K562 (cell line): ENCODE data around the gene DDX46. TPM values are rescaled to one million over a fixed set of nuclear protein-coding genes. Genes with fewer than 3 reads are reported as not detected.
A peak's percentile ranks its signal among the peaks of the same experiment; 100 is the strongest.

Experiments
- COPS2 ChIP-seq: fragments of 450-650 bp; conservative IDR thresholded peaks from 2 replicates; pipeline ENCODE4 v1.6.1; 2016; ENCODE audit warnings: mild to moderate bottlenecking, moderate library complexity
- HDAC8 ChIP-seq: fragments of 450-650 bp; IDR thresholded peaks from 2 replicates; pipeline ENCODE4 v1.6.1; 2016; ENCODE audit warnings: mild to moderate bottlenecking, missing genetic modification characterization, moderate library complexity, missing compliant biosample characterization
- HMGN3 ChIP-seq: IDR thresholded peaks from 2 replicates; pipeline ENCODE4 v1.6.1; 2011; ENCODE audit warnings: borderline replicate concordance, low read depth, mild to moderate bottlenecking, mixed read lengths, low read length; ENCODE audit not compliant: insufficient read length; ENCODE audit errors: extremely low read depth
- NFIC ChIP-seq: fragments of 450-650 bp; IDR thresholded peaks from 2 replicates; pipeline ENCODE4 v1.6.1; 2017; ENCODE audit warnings: mild to moderate bottlenecking, inconsistent platforms
- RNF2 ChIP-seq: sonication (generic); IDR thresholded peaks from 2 replicates; pipeline ENCODE4 v1.6.1; 2016
- TBP ChIP-seq: optimal IDR thresholded peaks from 2 replicates; pipeline ENCODE3; 2011; ENCODE audit warnings: low read depth, low read length, improper control_type of control experiment
- ZNF232 ChIP-seq: sonication (generic); formaldehyde crosslinking; IDR thresholded peaks from 2 replicates; pipeline ENCODE4 v1.8.0; 2022; ENCODE audit warnings: mild to moderate bottlenecking, missing genetic modification reagents
- polyA plus RNA-seq, 8 experiments: library from polyadenylated mRNA; depleted of rRNA in 4 of 8; stranded (reverse) in 5 of 8; unstranded in 3 of 8; fragments of >200 nt; fragmentation: Nextera tagmentation in 2 of 8; fragmentation: Illumina TruSeq in 1 of 8; extraction: Ambion mirVana in 2 of 8; extraction: Trizol in 1 of 8; gene quantifications; 2 replicates each; pipeline versions ENCODE4 v1.2.1 to v1.2.3, GENCODE V29; 2011 to 2014; ENCODE audit warnings: inconsistent platforms in 1 of 8, missing spikeins in 1 of 8
- total RNA-seq, 7 experiments: library from RNA; depleted of rRNA in 6 of 7; stranded (reverse); fragments of >200 nt in 6 of 7; fragmentation: Illumina TruSeq in 2 of 7; extraction: Trizol in 2 of 7; gene quantifications; 2 replicates each; pipeline versions ENCODE4 v1.2.1 to v1.2.3, GENCODE V29; 2011 to 2021; ENCODE audit warnings: low replicate concordance in 1 of 7
- TF ChIP-seq, protein P1 (sequence below): fragments of 250-450 bp; sonication (Bioruptor Pico); IDR thresholded peaks from 2 replicates; pipeline ENCODE4 v1.4.0; 2020; ENCODE audit warnings: mild to moderate bottlenecking, moderate library complexity
- TF ChIP-seq, protein P2 (sequence below): fragments of 150-350 bp; conservative IDR thresholded peaks from 2 replicates; pipeline ENCODE4 v1.6.1; 2014; ENCODE audit warnings: low read length
- TF ChIP-seq, protein P3 (sequence below): fragments of 250-450 bp; sonication (Bioruptor Pico); IDR thresholded peaks from 2 replicates; pipeline ENCODE4 v1.8.0; 2022; ENCODE audit warnings: inconsistent platforms
- TF ChIP-seq, protein P4 (sequence below), 2 experiments: fragments of 450-650 bp in 1 of 2; IDR thresholded peaks; 2 replicates each; pipeline ENCODE4 v1.6.1; 2011 to 2017; ENCODE audit warnings: low read depth in 2 of 2, antibody characterized with exemption in 1 of 2, borderline replicate concordance in 1 of 2, low read length in 1 of 2, mild to moderate bottlenecking in 1 of 2, mixed read lengths in 1 of 2; ENCODE audit not compliant: control insufficient read depth in 1 of 2

Gene DDX46
- total and polyA plus RNA-seq, 9 of the 15 experiments (the other 6 are each of a cell fraction or from before 2014, with no cell fraction given) = 26.2 to 99.0 (median 76.4) TPM

DNA sequence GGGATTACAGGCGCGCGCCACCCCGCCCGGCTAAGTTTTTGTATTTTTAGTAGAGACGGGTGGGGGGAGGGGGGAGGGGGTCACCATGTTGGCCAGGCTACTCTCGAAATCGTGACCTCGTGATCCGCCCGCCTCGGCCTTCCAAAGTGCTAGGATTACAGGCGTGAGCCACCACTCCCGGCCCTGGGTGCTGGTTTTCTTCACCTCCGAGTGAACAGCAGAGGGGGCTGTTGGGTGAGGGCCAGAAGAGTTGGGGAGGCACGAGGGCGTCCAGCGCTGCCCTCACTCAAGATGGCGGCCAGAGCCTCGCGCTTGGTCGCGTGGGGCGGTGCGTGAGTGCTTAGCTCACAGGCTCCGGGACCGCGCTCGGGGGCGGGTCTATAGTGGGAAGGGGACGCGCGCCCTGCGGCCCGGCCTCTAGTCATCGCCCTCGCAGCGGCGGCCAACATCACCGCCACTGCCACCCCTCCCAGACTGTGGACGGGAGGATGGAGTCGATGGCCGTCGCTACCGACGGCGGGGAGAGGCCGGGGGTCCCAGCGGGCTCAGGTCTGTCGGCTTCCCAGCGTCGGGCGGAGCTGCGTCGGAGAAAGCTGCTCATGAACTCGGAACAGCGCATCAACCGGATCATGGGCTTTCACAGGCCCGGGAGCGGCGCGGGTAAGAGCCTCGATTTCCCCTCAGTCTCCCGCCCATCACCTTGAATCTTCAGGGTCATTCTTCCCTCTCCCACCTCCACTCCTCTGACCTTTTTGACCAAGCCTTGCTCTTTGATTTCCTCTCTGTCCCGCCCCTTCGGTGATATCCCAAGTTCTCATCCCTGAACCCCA is 20.2 kb upstream of the DDX46 start, which contains the start of gene CAMLG (continued):
- peak; percentile 65 for TF ChIP-seq HMGN3
- TF ChIP-seq RNF2 = peak; percentile 77
- TF ChIP-seq TBP = peak; percentile 79
- TF ChIP-seq, protein P1, sequence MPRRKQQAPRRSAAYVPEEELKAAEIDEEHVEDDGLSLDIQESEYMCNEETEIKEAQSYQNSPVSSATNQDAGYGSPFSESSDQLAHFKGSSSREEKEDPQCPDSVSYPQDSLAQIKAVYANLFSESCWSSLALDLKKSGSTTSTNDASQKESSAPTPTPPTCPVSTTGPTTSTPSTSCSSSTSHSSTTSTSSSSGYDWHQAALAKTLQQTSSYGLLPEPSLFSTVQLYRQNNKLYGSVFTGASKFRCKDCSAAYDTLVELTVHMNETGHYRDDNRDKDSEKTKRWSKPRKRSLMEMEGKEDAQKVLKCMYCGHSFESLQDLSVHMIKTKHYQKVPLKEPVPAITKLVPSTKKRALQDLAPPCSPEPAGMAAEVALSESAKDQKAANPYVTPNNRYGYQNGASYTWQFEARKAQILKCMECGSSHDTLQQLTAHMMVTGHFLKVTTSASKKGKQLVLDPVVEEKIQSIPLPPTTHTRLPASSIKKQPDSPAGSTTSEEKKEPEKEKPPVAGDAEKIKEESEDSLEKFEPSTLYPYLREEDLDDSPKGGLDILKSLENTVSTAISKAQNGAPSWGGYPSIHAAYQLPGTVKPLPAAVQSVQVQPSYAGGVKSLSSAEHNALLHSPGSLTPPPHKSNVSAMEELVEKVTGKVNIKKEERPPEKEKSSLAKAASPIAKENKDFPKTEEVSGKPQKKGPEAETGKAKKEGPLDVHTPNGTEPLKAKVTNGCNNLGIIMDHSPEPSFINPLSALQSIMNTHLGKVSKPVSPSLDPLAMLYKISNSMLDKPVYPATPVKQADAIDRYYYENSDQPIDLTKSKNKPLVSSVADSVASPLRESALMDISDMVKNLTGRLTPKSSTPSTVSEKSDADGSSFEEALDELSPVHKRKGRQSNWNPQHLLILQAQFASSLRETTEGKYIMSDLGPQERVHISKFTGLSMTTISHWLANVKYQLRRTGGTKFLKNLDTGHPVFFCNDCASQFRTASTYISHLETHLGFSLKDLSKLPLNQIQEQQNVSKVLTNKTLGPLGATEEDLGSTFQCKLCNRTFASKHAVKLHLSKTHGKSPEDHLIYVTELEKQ = no peak
- TF ChIP-seq HDAC8 (tag) = no peak
- TF ChIP-seq, protein P2, sequence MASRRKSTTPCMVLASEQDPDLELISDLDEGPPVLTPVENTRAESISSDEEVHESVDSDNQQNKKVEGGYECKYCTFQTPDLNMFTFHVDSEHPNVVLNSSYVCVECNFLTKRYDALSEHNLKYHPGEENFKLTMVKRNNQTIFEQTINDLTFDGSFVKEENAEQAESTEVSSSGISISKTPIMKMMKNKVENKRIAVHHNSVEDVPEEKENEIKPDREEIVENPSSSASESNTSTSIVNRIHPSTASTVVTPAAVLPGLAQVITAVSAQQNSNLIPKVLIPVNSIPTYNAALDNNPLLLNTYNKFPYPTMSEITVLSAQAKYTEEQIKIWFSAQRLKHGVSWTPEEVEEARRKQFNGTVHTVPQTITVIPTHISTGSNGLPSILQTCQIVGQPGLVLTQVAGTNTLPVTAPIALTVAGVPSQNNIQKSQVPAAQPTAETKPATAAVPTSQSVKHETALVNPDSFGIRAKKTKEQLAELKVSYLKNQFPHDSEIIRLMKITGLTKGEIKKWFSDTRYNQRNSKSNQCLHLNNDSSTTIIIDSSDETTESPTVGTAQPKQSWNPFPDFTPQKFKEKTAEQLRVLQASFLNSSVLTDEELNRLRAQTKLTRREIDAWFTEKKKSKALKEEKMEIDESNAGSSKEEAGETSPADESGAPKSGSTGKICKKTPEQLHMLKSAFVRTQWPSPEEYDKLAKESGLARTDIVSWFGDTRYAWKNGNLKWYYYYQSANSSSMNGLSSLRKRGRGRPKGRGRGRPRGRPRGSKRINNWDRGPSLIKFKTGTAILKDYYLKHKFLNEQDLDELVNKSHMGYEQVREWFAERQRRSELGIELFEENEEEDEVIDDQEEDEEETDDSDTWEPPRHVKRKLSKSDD = peak; percentile 84; the same call in 1 of the 2 replicates
- TF ChIP-seq COPS2 = no peak
- TF ChIP-seq NFIC = peak; percentile 75
- TF ChIP-seq, protein P3, sequence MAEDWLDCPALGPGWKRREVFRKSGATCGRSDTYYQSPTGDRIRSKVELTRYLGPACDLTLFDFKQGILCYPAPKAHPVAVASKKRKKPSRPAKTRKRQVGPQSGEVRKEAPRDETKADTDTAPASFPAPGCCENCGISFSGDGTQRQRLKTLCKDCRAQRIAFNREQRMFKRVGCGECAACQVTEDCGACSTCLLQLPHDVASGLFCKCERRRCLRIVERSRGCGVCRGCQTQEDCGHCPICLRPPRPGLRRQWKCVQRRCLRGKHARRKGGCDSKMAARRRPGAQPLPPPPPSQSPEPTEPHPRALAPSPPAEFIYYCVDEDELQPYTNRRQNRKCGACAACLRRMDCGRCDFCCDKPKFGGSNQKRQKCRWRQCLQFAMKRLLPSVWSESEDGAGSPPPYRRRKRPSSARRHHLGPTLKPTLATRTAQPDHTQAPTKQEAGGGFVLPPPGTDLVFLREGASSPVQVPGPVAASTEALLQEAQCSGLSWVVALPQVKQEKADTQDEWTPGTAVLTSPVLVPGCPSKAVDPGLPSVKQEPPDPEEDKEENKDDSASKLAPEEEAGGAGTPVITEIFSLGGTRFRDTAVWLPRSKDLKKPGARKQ (CRISPR knock-in tag) = no peak
- no peak; the same call in 1 of the 2 replicates for TF ChIP-seq ZNF232 (CRISPR knock-in tag)
- TF ChIP-seq, protein P4, sequence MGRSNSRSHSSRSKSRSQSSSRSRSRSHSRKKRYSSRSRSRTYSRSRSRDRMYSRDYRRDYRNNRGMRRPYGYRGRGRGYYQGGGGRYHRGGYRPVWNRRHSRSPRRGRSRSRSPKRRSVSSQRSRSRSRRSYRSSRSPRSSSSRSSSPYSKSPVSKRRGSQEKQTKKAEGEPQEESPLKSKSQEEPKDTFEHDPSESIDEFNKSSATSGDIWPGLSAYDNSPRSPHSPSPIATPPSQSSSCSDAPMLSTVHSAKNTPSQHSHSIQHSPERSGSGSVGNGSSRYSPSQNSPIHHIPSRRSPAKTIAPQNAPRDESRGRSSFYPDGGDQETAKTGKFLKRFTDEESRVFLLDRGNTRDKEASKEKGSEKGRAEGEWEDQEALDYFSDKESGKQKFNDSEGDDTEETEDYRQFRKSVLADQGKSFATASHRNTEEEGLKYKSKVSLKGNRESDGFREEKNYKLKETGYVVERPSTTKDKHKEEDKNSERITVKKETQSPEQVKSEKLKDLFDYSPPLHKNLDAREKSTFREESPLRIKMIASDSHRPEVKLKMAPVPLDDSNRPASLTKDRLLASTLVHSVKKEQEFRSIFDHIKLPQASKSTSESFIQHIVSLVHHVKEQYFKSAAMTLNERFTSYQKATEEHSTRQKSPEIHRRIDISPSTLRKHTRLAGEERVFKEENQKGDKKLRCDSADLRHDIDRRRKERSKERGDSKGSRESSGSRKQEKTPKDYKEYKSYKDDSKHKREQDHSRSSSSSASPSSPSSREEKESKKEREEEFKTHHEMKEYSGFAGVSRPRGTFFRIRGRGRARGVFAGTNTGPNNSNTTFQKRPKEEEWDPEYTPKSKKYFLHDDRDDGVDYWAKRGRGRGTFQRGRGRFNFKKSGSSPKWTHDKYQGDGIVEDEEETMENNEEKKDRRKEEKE (IDR thresholded peaks at IDR 0.05; ENCODE audit: borderline replicate concordance in 1 of 2, control insufficient read depth in 1 of 2, low read depth in 2 of 2, low read length in 1 of 2) = no peak
